ENCODE measurements around the gene CDC42BPB. TPM values are rescaled to one million over a fixed set of nuclear protein-coding genes. Genes with fewer than 3 reads are reported as not detected.

The CDC42BPB gene
- total and polyA plus RNA-seq, 2 of the 4 experiments (the other 2 are of a cell fraction) = 49.1 to 81.4 TPM

DNA sequence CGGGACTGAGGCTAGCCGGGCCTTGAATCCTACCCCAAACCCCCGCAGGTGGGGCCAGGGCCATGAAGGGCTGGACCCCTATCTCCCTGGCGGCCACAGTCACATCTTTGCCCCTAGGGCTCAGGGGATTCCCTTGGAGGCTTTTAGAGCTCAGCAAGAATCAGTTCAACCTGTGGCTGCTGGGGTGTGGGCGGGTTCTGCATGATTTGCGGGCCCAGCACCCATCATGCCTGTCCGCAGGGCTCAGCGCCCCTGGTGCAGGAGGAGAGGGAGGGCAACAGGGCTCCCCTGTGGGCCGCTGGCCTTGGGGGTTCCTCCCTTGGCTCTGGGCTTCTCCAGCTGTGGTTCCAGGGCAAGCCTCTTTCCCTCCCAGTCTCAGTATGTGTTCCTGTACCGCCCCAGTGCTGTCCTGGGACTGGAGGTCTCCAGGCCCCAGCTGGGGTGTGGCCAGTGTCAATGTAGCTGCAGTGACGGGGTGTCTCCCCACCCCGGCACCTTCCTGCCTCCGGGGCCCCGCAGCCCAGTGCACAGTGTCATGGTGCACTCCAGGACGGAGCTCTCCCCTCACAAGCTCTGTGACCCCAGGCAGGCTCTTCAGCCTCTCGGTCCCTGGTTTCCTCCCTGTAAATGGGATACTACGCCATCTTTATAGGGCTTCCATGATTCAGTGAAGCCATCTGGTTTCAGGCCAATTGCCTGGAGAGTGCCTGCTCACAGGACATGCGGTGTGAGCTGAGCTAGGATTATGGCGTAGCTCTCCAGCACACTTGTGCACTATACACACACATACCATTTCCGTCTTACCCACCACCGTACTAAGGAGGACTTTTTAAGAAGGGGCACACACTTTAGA is 16.8 kb upstream of the CDC42BPB start:
- Histone ChIP-seq H3K56ac (ENCODE audit: extremely low read depth, insufficient read depth, low read length) (no peak overlapping the region), H2BK120ac (ENCODE audit: low read depth, low read length) (no peak overlapping the region), H2BK15ac (ENCODE audit: low read depth, low read length) (no peak overlapping the region), H3K36me3 (ENCODE audit: control insufficient read depth, insufficient read depth, low read length) (no peaks in the 10 kb centered on the region), H3K23ac (ENCODE audit: low read depth, low read length) (no peak overlapping the region), H3K4ac (ENCODE audit: low read depth, low read length) (no peak overlapping the region), H2AK5ac (ENCODE audit: low read depth, low read length) (0 out of 2 replicates have a peak overlapping the region, but pooled peaks have one; percentile 33), H2AFZ (replicated peaks; ENCODE audit: low read length, poor library complexity) (no peak overlapping the region), H3K9me3 (ENCODE audit: control insufficient read depth, insufficient read depth, low read length) (no peaks in the 10 kb centered on the region), H3K14ac (replicated peaks; ENCODE audit: low read depth, low read length) (no peak overlapping the region), H2AK9ac (replicated peaks; ENCODE audit: low read depth, low read length, poor library complexity) (peak overlapping the region; percentile 55), H4K91ac (ENCODE audit: insufficient read depth, low read depth, low read length) (no peak overlapping the region), H2BK5ac (ENCODE audit: low read depth, low read length, poor library complexity, severe bottlenecking) (no peak overlapping the region), H3K4me3 (ENCODE audit: insufficient read depth, low read depth, low read length) (no peak overlapping the region), H3K27me3 (ENCODE audit: control insufficient read depth, insufficient read depth, low read length) (peaks cover 3% of the 10 kb centered on the region; the same call in 1 of the 2 replicates), H4K20me1 (ENCODE audit: insufficient read depth, low read length) (no peaks in the 10 kb centered on the region; the same call in 1 of the 2 replicates), H4K5ac (ENCODE audit: low read depth, low read length) (no peak overlapping the region), H3K4me1 (ENCODE audit: control insufficient read depth, insufficient read depth, low read length) (peaks cover 2% of the 10 kb centered on the region; the same call in 1 of the 2 replicates), H3K9me1 (ENCODE audit: insufficient read depth, low read length) (no peaks in the 10 kb centered on the region), H3K18ac (ENCODE audit: low read depth, low read length) (no peak overlapping the region), H3K27ac (ENCODE audit: insufficient read depth, low read length) (no peak overlapping the region), H3K4me2 (ENCODE audit: low read depth, low read length) (no peak overlapping the region), H3K79me1 (ENCODE audit: low read depth in 1 of 2, low read length in 2 of 2) (no peaks in the 10 kb centered on the region), H3K9ac (ENCODE audit: low read depth, low read length) (no peak overlapping the region), H4K8ac (ENCODE audit: low read depth in 2 of 2, low read length in 2 of 2) (no peak overlapping the region), H2BK20ac (ENCODE audit: low read depth, low read length) (no peak overlapping the region)
- in situ Hi-C loops (cut with MboI; ENCODE audit: low sequenced_read_pairs) (no loop called here), dilution Hi-C loops (cut with HindIII; ENCODE audit: low sequenced_read_pairs, unreplicated experiment) (no loop called here), intact Hi-C loops (cut with micrococcal nuclease) (loop anchor here (10.0 kb wide), 1 partner anchor 111 kb away; no protein-coding TSS in a partner anchor)
- ATAC-seq (ENCODE audit: low read depth) (no peak), DNase-seq (no peak)
- 100% methylated on average over 3 of the region's 21 CpGs; no CpG with 5 or more reads in 1 of the 2 experiments for WGBS, 2 experiments (ENCODE audit: extremely low coverage in 2 of 2, insufficient read length in 1 of 2)
- ChIA-PET CTCF (interaction anchor here (1.0 kb wide), 1 partner anchor 11 kb away, joined by 3 read pairs; no protein-coding TSS in a partner anchor), POLR2A (ENCODE audit: unreplicated experiment) (interaction anchor here (0.5 kb wide), 1 partner anchor 74 kb away, joined by 4 read pairs; no protein-coding TSS in a partner anchor)
- BruUV-seq (replicated peaks) = no TSS peak
- TF ChIP-seq, protein P1, sequence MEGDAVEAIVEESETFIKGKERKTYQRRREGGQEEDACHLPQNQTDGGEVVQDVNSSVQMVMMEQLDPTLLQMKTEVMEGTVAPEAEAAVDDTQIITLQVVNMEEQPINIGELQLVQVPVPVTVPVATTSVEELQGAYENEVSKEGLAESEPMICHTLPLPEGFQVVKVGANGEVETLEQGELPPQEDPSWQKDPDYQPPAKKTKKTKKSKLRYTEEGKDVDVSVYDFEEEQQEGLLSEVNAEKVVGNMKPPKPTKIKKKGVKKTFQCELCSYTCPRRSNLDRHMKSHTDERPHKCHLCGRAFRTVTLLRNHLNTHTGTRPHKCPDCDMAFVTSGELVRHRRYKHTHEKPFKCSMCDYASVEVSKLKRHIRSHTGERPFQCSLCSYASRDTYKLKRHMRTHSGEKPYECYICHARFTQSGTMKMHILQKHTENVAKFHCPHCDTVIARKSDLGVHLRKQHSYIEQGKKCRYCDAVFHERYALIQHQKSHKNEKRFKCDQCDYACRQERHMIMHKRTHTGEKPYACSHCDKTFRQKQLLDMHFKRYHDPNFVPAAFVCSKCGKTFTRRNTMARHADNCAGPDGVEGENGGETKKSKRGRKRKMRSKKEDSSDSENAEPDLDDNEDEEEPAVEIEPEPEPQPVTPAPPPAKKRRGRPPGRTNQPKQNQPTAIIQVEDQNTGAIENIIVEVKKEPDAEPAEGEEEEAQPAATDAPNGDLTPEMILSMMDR (conservative IDR thresholded peaks at IDR 0.05; ENCODE audit: low read depth, low read length) = no peak
- TF ChIP-seq BHLHE40 (IDR thresholded peaks at IDR 0.05; ENCODE audit: low read depth, low read length) (no peak), RAD21 (IDR thresholded peaks at IDR 0.05; ENCODE audit: low read length) (no peak), CEBPB (IDR thresholded peaks at IDR 0.05; ENCODE audit: low read depth, low read length) (no peak), FOS (IDR thresholded peaks at IDR 0.05; ENCODE audit: low read depth, low read length) (no peak), MXI1 (IDR thresholded peaks at IDR 0.05; ENCODE audit: borderline replicate concordance, low read depth, low read length) (no peak), SMC3 (IDR thresholded peaks at IDR 0.05; ENCODE audit: low read depth, low read length) (no peak), CHD1 (IDR thresholded peaks at IDR 0.05; ENCODE audit: low read depth, low read length) (no peak), MAZ (IDR thresholded peaks at IDR 0.05; ENCODE audit: borderline replicate concordance, low read depth, low read length) (no peak), MAFK (IDR thresholded peaks at IDR 0.05; ENCODE audit: low read depth, low read length) (no peak), NFE2L2 (IDR thresholded peaks at IDR 0.05; ENCODE audit: low read depth, low read length) (no peak)
- TF ChIP-seq, protein P2, sequence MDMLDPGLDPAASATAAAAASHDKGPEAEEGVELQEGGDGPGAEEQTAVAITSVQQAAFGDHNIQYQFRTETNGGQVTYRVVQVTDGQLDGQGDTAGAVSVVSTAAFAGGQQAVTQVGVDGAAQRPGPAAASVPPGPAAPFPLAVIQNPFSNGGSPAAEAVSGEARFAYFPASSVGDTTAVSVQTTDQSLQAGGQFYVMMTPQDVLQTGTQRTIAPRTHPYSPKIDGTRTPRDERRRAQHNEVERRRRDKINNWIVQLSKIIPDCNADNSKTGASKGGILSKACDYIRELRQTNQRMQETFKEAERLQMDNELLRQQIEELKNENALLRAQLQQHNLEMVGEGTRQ (IDR thresholded peaks at IDR 0.05; ENCODE audit: low read depth, low read length) = no peak
- TF ChIP-seq, protein P3, sequence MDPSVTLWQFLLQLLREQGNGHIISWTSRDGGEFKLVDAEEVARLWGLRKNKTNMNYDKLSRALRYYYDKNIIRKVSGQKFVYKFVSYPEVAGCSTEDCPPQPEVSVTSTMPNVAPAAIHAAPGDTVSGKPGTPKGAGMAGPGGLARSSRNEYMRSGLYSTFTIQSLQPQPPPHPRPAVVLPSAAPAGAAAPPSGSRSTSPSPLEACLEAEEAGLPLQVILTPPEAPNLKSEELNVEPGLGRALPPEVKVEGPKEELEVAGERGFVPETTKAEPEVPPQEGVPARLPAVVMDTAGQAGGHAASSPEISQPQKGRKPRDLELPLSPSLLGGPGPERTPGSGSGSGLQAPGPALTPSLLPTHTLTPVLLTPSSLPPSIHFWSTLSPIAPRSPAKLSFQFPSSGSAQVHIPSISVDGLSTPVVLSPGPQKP (IDR thresholded peaks at IDR 0.05; ENCODE audit: borderline replicate concordance, low read depth, low read length) = no peak
